GM10847 (cell line): ENCODE measurements around the gene BTNL9.

Experiments used
- POLR2A ChIP-seq: IDR thresholded peaks from 2 replicates; pipeline ENCODE4 v1.6.1; 2011; ENCODE audit not compliant: insufficient read length; ENCODE audit errors: extremely low read depth

BTNL9 gene

GRCh38 chr5:181054138-181054537 lies 14.1 kb downstream of the BTNL9 start:
- TF ChIP-seq POLR2A: no peak

DNA sequence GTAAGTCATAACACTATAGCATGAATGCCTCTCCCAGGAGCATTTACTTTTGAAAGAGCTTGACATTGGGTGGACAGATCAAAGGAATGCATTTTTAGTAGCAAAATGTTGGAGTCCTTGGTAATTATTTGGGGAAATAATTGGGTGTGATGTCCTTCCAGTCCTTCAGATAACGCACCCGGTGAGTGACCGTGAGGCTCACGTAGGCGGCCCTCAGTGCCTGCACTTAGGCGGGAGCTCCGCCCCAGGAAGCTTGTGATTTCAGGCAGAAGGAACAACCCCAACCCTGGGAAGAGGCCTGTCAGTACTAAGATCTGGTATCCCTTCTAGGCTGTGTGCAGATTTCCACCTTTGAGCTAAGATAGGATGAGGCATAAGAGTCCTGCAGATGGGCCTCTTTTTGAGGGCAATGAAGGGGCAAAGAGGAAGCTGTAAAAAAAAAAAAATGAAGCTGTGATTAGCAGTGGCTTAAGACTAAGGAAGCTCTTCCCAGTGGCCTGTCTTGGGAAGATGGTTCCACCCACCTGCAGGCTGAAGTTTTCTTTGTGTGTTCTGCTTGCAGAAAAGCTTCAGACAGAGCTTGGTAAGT lies 14.9 kb downstream of the BTNL9 start:
- TF ChIP-seq POLR2A: no peak

GRCh38 chr5:181056431-181056830 lies 16.4 kb downstream of the BTNL9 start:
- TF ChIP-seq POLR2A: no peak

- TF ChIP-seq POLR2A: no peak
Measured at GRCh38 chr5:181058321-181058720, 18.3 kb downstream of the BTNL9 start.

DNA sequence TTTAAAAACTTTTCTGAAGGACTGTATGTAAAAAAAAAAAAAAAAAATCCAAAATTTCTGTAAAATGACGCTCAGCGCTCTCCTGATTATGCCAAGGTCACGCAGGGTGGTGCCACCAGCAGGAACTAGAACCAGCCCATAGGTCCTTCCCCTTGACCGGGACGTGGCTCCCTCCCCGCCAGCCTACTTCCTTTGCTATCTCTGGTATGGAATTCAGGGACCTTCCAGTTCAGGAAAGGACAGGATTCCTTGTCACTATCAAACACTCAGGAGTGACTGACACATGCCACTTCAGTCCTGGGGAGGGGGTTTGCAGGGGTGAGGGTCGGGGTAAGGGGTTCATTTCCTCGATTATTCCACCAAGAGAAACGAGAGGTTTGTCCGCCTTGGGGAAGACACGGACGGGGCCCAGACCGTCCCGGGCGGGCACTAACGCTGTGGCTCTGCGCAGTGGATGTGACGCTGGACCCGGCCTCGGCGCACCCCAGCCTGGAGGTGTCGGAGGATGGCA lies 18.8 kb downstream of the BTNL9 start:
- TF ChIP-seq POLR2A: no peak

- no peak for TF ChIP-seq POLR2A
Measured at GRCh38 chr5:181059297-181060230, 19.5 kb downstream of the BTNL9 start.

- no peak for TF ChIP-seq POLR2A
Measured at GRCh38 chr5:181060231-181060590, 20.1 kb downstream of the BTNL9 start.

DNA sequence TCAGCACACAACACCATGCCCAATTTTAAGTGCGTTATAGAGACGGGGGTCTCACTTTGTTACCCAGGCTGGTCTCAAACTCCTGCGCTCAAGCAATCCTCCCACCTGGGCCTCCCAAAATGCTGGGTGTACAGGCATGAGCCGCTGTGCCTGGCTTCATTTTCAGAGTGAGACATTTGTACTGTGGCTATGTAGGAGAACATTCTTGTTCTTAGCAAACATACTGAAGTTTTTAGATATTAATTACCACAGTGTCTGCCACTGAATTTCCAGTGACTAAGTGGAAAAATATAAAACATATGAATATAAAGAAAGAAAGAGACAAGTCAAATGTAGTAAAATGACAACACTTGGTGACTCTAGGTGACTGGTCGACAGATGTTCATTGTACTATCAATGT lies 20.9 kb downstream of the BTNL9 start:
- no peak for TF ChIP-seq POLR2A

GRCh38 chr5:181061645-181062044 lies 21.6 kb downstream of the BTNL9 start:
- no peak for TF ChIP-seq POLR2A

- TF ChIP-seq POLR2A: no peak
Measured at GRCh38 chr5:181062631-181063030, 22.6 kb downstream of the BTNL9 start.

GRCh38 chr5:181063514-181063913 lies 23.4 kb downstream of the BTNL9 start:
- no peak for TF ChIP-seq POLR2A

GRCh38 chr5:181064987-181065386 lies 24.9 kb downstream of the BTNL9 start:
- TF ChIP-seq POLR2A: no peak

- no peak for TF ChIP-seq POLR2A
Measured at GRCh38 chr5:181069767-181070491, 29.9 kb downstream of the BTNL9 start.

DNA sequence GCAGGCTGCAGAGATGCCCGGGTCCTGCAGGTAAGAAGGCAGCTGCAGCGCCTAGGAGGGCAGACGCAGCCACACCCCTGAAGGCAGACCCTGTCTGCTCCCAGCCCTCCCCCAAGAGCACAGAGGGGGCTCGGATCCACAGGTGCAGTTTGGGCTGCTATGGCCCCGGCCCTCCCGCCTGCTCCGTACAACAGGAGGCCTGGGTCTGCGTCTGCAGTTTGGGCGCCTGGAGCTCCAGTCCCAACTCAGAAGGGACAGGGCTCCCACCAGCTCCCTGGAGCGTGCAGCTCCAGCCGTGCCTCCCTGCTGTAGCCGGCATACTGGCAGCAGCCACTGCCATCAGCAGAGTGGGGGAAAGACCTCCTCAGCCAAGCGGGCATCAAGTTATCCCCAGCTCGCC lies 30.5 kb downstream of the BTNL9 start:
- TF ChIP-seq POLR2A: no peak

DNA sequence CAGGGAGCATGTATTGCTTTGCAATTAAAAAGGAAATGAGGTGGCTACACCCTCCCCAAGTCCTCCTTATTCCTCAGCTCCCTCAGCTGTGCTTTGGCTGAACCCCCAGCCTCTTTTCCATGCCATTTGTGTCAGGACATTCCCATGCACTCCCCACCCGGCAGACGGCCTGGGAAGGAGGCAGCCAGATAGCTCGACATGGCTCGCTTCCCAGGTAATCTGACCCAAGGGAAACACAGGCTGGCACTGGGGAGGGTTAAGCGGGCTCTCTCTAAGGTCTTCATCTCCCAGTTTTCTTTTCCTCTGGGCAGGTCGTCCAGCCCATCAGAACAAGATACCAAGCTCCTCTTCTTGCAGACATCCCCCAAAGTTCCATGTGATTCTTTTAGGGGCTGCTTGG lies 31.2 kb downstream of the BTNL9 start:
- TF ChIP-seq POLR2A: no peak

- TF ChIP-seq POLR2A: no peak
Measured at GRCh38 chr5:181076920-181077319, 36.9 kb downstream of the BTNL9 start.
